ENCODE results near the gene HPSE2. TPM values are rescaled to one million over a fixed set of nuclear protein-coding genes. Genes with fewer than 3 reads are reported as not detected.

HPSE2 gene
- total RNA-seq, 2 donors from 2014 or later: 2.4 to 4.7 TPM

- WGBS: 41% methylated on average over 3 of the region's 3 CpGs
- TF ChIP-seq POLR2A (IDR thresholded peaks at IDR 0.05) (no peak), CTCF (IDR thresholded peaks at IDR 0.05) (no peak), POLR2AphosphoS5 (IDR thresholded peaks at IDR 0.05) (no peak)
- no peaks in the 10 kb centered on the region for H3K36me3 ChIP-seq
- no peak overlapping the region for H3K27ac ChIP-seq
- no peaks in the 10 kb centered on the region for H3K4me1 ChIP-seq (replicated peaks)
- no peak overlapping the region for H3K4me3 ChIP-seq
- no peak for DNase-seq (ENCODE audit: low spot score)
- no peaks in the 10 kb centered on the region for H3K9me3 ChIP-seq
- intact Hi-C loops (cut with DNase I): no loop called here
- no peaks in the 10 kb centered on the region for H3K27me3 ChIP-seq (replicated peaks; ENCODE audit: insufficient read depth)
Observed at GRCh38 chr10:99125879-99126278, 109.8 kb downstream of the HPSE2 start.

GRCh38 chr10:99124376-99124775 lies 111.3 kb downstream of the HPSE2 start:
- intact Hi-C loops (cut with DNase I): no loop called here
- no CpG with 5 or more reads among the region's 1 CpG for WGBS

DNA sequence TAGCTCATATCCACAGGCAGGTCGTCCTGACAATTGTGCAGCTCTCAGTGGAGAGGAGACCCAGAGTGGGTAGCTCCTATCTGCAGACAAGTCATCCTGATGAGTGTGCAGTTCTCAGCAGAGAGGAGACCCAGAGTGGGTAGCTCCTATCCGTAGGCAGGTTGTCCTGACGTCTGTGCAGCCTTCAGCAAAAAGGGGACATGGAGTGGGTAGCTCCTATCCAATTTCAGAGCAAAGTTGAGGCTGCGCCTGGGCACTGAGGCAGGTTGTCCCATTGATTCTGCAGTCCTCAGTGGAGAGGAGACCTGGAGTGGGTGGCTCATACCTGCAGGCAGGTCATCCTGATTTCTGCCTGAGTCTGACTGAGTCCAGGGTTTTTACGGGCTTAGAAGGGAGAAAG lies 111.8 kb downstream of the HPSE2 start:
- no peak overlapping the region for H3K27ac ChIP-seq
- intact Hi-C loops (cut with DNase I): no loop called here
- 99% methylated on average over 5 of the region's 5 CpGs for WGBS

More at GRCh38 chr10:99124376-99124775, 111.3 kb downstream of the HPSE2 start:
- DNase-seq (ENCODE audit: low spot score): no peak
- H3K36me3 ChIP-seq: no peaks in the 10 kb centered on the region
- no peak for TF ChIP-seq POLR2A (IDR thresholded peaks at IDR 0.05)
- TF ChIP-seq POLR2AphosphoS5 (IDR thresholded peaks at IDR 0.05): no peak
- no peak for TF ChIP-seq CTCF (IDR thresholded peaks at IDR 0.05)
- no peaks in the 10 kb centered on the region for H3K9me3 ChIP-seq
- H3K4me3 ChIP-seq: no peak overlapping the region
- H3K4me1 ChIP-seq (replicated peaks): no peaks in the 10 kb centered on the region
- H3K27ac ChIP-seq: no peak overlapping the region
- H3K27me3 ChIP-seq (replicated peaks; ENCODE audit: insufficient read depth): no peaks in the 10 kb centered on the region

DNA sequence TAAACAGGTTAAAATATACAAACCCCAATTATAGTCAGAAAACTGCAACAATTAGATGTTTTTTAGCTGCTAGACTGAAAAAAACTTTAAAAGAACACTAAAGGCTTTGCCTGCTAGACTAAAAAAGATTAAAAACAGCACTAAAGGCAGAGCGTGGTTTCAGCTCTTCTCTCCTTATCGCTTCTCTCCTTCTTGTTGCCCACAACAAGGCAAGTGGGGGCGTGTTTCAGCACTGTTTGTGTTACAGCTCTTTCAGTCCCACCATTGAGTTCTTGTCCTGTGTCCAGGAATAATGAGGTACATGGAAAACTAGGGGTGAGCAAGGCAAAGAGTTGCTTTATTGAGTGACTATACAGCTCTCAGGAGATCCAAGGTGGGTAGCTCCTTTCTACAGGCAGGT lies 112.3 kb downstream of the HPSE2 start:
- Histone ChIP-seq H3K4me1 (replicated peaks) (no peaks in the 10 kb centered on the region), H3K9me3 (no peaks in the 10 kb centered on the region), H3K27ac (no peak overlapping the region), H3K36me3 (no peaks in the 10 kb centered on the region), H3K4me3 (no peak overlapping the region), H3K27me3 (replicated peaks; ENCODE audit: insufficient read depth) (no peaks in the 10 kb centered on the region)
- no peak for TF ChIP-seq POLR2AphosphoS5 (IDR thresholded peaks at IDR 0.05)
- no peak for TF ChIP-seq POLR2A (IDR thresholded peaks at IDR 0.05)
- no peak for TF ChIP-seq CTCF (IDR thresholded peaks at IDR 0.05)
- 73% methylated on average over 3 of the region's 3 CpGs for WGBS
- DNase-seq (ENCODE audit: low spot score): no peak
- intact Hi-C loops (cut with DNase I): no loop called here

More for the DNA sequence above, 111.8 kb downstream of the HPSE2 start:
- Histone ChIP-seq H3K36me3 (no peaks in the 10 kb centered on the region), H3K4me3 (no peak overlapping the region), H3K9me3 (no peaks in the 10 kb centered on the region), H3K27me3 (replicated peaks; ENCODE audit: insufficient read depth) (no peaks in the 10 kb centered on the region), H3K4me1 (replicated peaks) (no peaks in the 10 kb centered on the region)
- no peak for DNase-seq (ENCODE audit: low spot score)
- TF ChIP-seq POLR2A (IDR thresholded peaks at IDR 0.05) (no peak), POLR2AphosphoS5 (IDR thresholded peaks at IDR 0.05) (no peak), CTCF (IDR thresholded peaks at IDR 0.05) (no peak)

- H3K4me3 ChIP-seq: no peak overlapping the region
- H3K4me1 ChIP-seq (replicated peaks): no peaks in the 10 kb centered on the region
- H3K36me3 ChIP-seq: no peaks in the 10 kb centered on the region
- no peaks in the 10 kb centered on the region for H3K9me3 ChIP-seq
- no peak overlapping the region for H3K27ac ChIP-seq
- TF ChIP-seq CTCF (IDR thresholded peaks at IDR 0.05) (no peak), POLR2AphosphoS5 (IDR thresholded peaks at IDR 0.05) (no peak), POLR2A (IDR thresholded peaks at IDR 0.05) (no peak)
- DNase-seq (ENCODE audit: low spot score): no peak
- H3K27me3 ChIP-seq (replicated peaks; ENCODE audit: insufficient read depth): no peaks in the 10 kb centered on the region
- intact Hi-C loops (cut with DNase I): no loop called here
Observed at GRCh38 chr10:99119258-99119748, 116.3 kb downstream of the HPSE2 start.
